ENCODE results near the gene ATP6AP2. TPM values are rescaled to one million over a fixed set of nuclear protein-coding genes. Genes with fewer than 3 reads are reported as not detected.

The ATP6AP2 gene
- total and polyA plus RNA-seq, 9 of the 15 experiments (the other 6 are each of a cell fraction or from before 2014, with no cell fraction given): 23.3 to 131 (median 41.9) TPM

- no peak for TF ChIP-seq AFF4 (CRISPR knock-in tag; IDR thresholded peaks at IDR 0.05)
- no peak for TF ChIP-seq CBFA2T3 (IDR thresholded peaks at IDR 0.05)
- TF ChIP-seq L3MBTL2 (IDR thresholded peaks at IDR 0.05): peak; percentile 42; the same call in 1 of the 2 replicates
- TF ChIP-seq RBFOX2 (IDR thresholded peaks at IDR 0.05; ENCODE audit: low read depth, low read length): peak; percentile 71
- TF ChIP-seq ZNF696 (CRISPR knock-in tag; conservative IDR thresholded peaks at IDR 0.05): no peak
- no peak for TF ChIP-seq GATAD2A (IDR thresholded peaks at IDR 0.05)
- TF ChIP-seq VEZF1 (CRISPR knock-in tag; IDR thresholded peaks at IDR 0.05): 0 out of 2 replicates have a peak, but pooled peaks have one; percentile 34
- no peak for TF ChIP-seq ZC3H8 (IDR thresholded peaks at IDR 0.05)
- no peak for TF ChIP-seq CREB3 (tag; conservative IDR thresholded peaks at IDR 0.05; ENCODE audit: low read depth)
- no peak for TF ChIP-seq PRDM10 (IDR thresholded peaks at IDR 0.05; ENCODE audit: partially characterized antibody)
- peak; percentile 69 for TF ChIP-seq CREB1 (IDR thresholded peaks at IDR 0.05)
- TF ChIP-seq CREB1 (CRISPR knock-in tag; IDR thresholded peaks at IDR 0.05): peak; percentile 64
- TF ChIP-seq TRIM24 (IDR thresholded peaks at IDR 0.05): no peak
- TF ChIP-seq ATF1 (CRISPR knock-in tag; IDR thresholded peaks at IDR 0.05): no peak
- peak; percentile 89 for TF ChIP-seq ATF1 (tag; IDR thresholded peaks at IDR 0.05)
- TF ChIP-seq JUND (IDR thresholded peaks at IDR 0.05; ENCODE audit: borderline replicate concordance, low read depth, low read length): 0 out of 2 replicates have a peak, but pooled peaks have one; percentile 14
- TF ChIP-seq JUND (tag; IDR thresholded peaks at IDR 0.05; ENCODE audit: borderline replicate concordance, low read depth, low read length): no peak
- TF ChIP-seq HIVEP1 (CRISPR knock-in tag; IDR thresholded peaks at IDR 0.05): no peak
- TF ChIP-seq POLR2B (IDR thresholded peaks at IDR 0.05; ENCODE audit: low read depth, partially characterized antibody): peak; percentile 24
- TF ChIP-seq CEBPB (tag; IDR thresholded peaks at IDR 0.05): no peak
Measured at GRCh38 chrX:40647307-40648197, 66.8 kb downstream of the ATP6AP2 start, which contains the start of gene CXorf38 (continued).
